Esophagus squamous epithelium (tissue), 4 donors: ENCODE data around the gene DDX52.
"Not testable (repeated sequence)": the region's sequence is repeated elsewhere in the genome, so short reads cannot be mapped to it uniquely, and the experiment has no call there.

Experiments used
- CTCF ChIP-seq, 6 experiments: fragments of 450-650 bp in 4 of 6; fragments of 200-600 bp in 2 of 6; sonication (generic) in 2 of 6; IDR thresholded peaks; one replicate each; pipeline ENCODE4 v1.5.1; 2016 to 2019; ENCODE audit warnings: antibody characterized with exemption in 6 of 6, mild to moderate bottlenecking in 4 of 6, moderate library complexity in 4 of 6
- POLR2A ChIP-seq, 4 donors: fragments of 450-650 bp; IDR thresholded peaks; one replicate each; pipeline ENCODE4 v1.6.1; 2017; ENCODE audit warnings: antibody characterized with exemption in 4 of 4, mild to moderate bottlenecking in 4 of 4, moderate library complexity in 3 of 4

- TF ChIP-seq CTCF, POLR2A (IDR thresholded peaks at IDR 0.05): not testable (repeated sequence)
Measured at GRCh38 chr17:37679995-37680394, 36.7 kb upstream of the DDX52 start.
